ENCODE data around the gene DAPP1.

Gene DAPP1

DNA sequence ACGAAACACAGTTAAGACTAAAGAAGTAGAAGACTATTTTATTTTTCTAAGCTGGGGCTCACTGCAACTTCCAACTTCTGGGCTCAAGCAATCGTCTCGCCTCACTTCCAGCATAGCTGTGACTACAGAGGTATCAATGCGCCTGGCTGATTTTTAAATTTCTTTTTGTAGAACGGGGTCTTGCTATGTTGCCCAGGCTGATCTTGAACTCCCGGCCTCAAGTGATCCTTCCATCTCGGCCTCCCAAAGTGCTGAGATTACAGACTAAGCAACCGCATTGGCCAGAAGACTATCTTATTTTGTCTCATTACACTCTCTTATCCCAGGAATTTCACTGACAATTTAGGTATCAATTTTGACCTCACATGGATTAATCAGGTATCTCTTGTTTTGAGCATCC, 76.4 kb downstream of the DAPP1 start:
- TF ChIP-seq, protein P1, sequence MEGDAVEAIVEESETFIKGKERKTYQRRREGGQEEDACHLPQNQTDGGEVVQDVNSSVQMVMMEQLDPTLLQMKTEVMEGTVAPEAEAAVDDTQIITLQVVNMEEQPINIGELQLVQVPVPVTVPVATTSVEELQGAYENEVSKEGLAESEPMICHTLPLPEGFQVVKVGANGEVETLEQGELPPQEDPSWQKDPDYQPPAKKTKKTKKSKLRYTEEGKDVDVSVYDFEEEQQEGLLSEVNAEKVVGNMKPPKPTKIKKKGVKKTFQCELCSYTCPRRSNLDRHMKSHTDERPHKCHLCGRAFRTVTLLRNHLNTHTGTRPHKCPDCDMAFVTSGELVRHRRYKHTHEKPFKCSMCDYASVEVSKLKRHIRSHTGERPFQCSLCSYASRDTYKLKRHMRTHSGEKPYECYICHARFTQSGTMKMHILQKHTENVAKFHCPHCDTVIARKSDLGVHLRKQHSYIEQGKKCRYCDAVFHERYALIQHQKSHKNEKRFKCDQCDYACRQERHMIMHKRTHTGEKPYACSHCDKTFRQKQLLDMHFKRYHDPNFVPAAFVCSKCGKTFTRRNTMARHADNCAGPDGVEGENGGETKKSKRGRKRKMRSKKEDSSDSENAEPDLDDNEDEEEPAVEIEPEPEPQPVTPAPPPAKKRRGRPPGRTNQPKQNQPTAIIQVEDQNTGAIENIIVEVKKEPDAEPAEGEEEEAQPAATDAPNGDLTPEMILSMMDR (conservative IDR thresholded peaks at IDR 0.05; ENCODE audit: low read depth, low read length), result no peak
- DNase-seq (ENCODE audit: low read depth), result no peak
- peak overlapping the region; percentile 93 for H3K4me3 ChIP-seq (ENCODE audit: low read length)

DNA sequence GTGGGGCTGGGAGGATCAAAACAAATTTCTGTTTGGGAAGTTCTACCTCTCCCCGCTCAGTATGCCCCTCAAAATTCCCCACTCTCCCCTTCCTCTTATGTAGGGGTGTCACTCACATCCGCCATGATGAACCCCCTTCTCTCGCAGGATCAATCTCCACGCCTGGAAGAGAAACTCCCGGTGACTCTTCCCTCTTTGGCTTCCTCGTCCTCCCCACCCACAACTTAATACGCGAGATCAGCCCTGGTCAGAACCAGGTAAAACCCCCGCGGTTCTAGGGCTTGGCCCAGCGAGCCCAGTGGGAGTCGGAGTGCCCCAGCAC, 77.2 kb downstream of the DAPP1 start:
- no peak for DNase-seq (ENCODE audit: low read depth)
- TF ChIP-seq, protein P1 (conservative IDR thresholded peaks at IDR 0.05; ENCODE audit: low read depth, low read length), result no peak
- H3K4me3 ChIP-seq (ENCODE audit: low read length), result peak overlapping the region; percentile 93

DNA sequence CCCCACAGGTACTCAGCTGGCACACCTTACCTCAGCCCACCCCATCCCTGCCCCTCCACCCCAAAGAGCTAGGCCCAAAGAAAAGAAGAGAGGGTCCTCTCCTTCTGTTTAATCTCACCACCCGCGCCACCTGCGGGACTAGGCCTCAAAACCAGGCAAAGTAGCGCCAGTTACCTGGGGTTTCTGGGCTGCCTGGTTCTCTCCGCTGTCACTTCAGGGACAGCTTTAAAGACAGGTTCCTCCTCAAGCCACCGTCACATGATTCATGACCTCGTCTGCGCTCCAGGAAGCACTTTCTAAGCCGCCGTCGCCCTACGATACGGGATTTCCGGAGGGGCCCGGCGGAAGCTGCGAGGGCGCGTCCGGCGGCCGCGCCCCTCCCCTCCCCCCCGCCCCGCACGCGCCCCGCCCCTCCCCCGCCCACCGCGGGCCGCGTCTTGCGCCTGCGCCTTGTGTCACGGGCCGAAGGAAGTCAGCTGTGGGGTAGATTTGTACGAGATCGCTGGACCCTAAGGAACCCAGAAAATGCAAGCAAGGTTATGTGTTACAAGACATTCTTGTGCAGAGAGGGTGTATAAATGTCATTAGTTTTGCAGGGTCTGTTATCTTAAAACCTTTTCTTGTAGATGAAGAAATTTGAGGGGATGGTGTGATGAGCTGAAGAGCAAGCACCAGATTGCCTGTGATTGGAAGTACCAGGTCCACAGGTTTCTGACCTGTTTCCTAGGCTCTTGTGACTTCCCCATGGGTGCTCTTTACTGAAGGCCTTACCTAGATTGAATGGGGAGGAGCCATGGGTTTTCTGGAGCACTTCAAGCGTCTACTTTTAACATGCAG, 77.8 kb downstream of the DAPP1 start, which contains the start of gene LAMTOR3:
TSS of gene LAMTOR3 (minus strand) at position 267 of the 837 bp plus-strand sequence. CDS start 464 bp downstream, outside the sequence.
- peak; percentile 63 for DNase-seq (ENCODE audit: low read depth)
- TF ChIP-seq, protein P1 (conservative IDR thresholded peaks at IDR 0.05; ENCODE audit: low read depth, low read length), result no peak
- H3K4me3 ChIP-seq (ENCODE audit: low read length), result peak within 1 kb of the TSS; percentile 93

DNA sequence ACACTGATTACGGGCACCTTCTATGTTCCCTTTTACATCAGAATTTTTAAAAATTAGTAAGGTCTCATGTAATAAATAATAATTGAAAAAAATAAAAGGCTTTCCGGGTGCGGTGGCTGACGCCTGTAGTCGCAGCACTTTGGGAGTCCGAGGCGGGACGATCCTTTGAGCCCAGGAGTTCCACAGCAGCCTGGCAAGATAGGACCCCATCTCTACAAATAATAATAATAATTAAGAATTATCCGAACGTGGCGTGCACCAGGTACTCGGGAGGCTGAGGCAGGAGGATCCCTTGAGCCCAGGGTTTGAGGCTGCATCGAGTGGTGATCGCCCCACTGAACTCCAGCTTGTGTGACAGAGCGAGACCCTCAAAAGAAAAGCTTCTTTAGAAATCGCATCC, 78.4 kb downstream of the DAPP1 start:
- no peak for DNase-seq (ENCODE audit: low read depth)
- TF ChIP-seq, protein P1 (conservative IDR thresholded peaks at IDR 0.05; ENCODE audit: low read depth, low read length), result no peak
- H3K4me3 ChIP-seq (ENCODE audit: low read length), result peak overlapping the region; percentile 93

DNA sequence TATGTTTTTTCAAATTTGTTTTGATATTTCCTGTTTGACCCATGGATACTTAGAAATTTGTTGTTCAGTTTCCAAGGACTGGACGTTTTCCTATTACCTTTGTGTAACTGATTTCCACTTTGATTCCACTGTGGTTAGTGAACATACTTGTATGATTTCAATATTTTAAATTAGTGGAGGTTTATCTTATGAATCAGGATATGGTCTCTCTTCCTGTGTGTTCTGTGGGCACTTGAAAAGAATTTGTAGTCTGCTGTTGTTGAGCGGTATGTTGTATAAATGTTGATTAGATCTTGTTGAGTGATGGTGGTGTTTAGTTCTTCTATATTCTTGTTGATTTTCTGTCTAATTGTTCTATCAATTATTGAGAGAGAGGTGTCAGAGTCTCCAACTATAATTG, 98.8 kb downstream of the DAPP1 start:
- TF ChIP-seq, protein P1 (conservative IDR thresholded peaks at IDR 0.05; ENCODE audit: low read depth, low read length), result no peak
- no peak for DNase-seq (ENCODE audit: low read depth)
- H3K4me3 ChIP-seq (ENCODE audit: low read length), result no peak overlapping the region

DNA sequence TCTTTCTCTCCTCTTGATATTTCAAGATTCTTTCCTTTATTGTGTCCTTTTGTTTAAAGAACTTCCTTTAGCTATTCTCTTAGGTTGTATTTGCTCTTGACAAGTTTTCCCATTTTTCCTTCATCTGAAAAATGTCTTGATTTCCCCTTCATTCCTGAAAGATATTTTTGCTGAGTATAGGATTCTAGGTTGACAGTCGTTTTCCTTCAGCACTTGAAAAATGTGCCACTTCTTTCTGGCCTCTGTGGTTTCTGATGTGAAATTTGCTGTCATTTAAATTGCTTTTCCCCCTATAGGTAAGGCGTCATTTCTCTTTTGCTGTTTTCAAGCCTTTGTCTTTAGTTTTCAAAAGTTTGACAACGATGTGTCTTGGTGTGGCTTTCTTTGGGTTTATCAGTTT, 100.9 kb downstream of the DAPP1 start:
- no peak for DNase-seq (ENCODE audit: low read depth)
- TF ChIP-seq, protein P1 (conservative IDR thresholded peaks at IDR 0.05; ENCODE audit: low read depth, low read length), result no peak
- no peak overlapping the region for H3K4me3 ChIP-seq (ENCODE audit: low read length)

DNA sequence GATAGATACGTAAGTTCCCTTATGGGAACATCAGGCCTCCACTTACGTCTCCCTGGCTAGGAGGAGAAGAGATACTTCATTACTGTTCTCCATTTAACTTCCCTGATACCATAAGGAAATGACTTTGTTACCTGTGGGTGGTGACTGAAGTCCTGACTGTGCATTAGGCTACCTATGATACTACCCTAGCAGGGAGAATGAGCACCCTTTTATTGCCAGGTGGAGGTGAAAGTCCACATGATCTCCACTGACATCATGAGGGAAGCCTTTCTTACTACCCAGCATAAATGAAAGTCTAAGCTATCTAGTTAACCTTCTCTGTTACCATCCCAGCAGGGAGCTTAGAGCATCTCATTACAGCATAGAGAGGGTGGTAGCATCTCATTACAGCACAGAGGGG, 102.0 kb downstream of the DAPP1 start:
- H3K4me3 ChIP-seq (ENCODE audit: low read length), result no peak overlapping the region
- no peak for DNase-seq (ENCODE audit: low read depth)
- TF ChIP-seq, protein P1 (conservative IDR thresholded peaks at IDR 0.05; ENCODE audit: low read depth, low read length), result no peak

Data from retinal pigment epithelial cell (primary cell).